Germinal center (tissue), 1 donor: Measurements from ENCODE around the gene KCNK6.
A peak's percentile ranks its signal among the peaks of the same experiment; 100 is the strongest.

Experiments used
- DNase-seq: peaks from one replicate; pipeline ENCODE4 v3.0.0; 2012; ENCODE audit warnings: mixed read lengths, low spot score

The KCNK6 gene

GRCh38 chr19:38298821-38299680, 20.6 kb upstream of the KCNK6 start:
- no peak for DNase-seq

DNA sequence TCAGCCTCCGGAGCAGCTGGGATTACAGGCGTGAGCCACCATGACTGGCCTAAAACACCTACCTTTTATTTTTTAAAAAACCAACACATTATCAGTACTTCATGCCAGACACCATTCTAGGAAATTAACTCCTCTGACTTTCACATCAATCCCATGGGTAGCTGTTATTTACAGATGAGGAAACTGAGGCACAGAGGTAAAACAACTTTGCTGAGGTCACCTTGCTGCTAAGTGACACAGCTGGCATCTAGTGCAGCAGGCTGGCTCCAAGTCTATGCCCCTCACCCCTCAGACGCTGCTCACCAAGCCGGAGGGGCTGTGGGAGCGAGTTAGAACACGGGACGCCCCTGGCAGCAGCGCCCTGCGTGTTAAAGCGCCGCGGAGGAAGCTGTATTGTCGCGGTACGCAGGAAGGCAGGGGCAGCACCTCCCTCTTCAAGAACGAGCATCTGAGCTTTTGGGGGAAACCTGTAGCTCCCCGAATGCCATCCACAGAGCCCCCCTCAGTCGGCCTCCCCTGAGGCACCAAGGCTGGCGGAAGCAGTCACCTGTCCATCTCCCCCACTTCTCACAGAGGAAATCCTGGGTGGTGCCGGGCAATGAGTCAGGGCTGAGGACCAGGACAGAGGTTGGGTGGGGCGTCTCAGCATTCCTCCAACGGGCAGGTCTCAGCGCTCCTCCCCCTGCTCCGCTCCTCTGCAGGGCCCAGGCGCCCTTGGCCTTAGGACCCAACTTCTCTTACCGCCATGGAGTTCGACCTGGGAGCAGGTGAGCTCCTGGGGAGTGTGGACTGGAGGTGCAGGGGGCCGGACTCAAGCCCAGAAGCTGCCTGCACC, 15.9 kb upstream of the KCNK6 start, which contains the start of gene C19orf33:
TSS of gene C19orf33 (plus strand) at position 735 of the 835 bp plus-strand sequence. CDS start at position 746, 11 bp downstream.
- DNase-seq, result no peak

DNA sequence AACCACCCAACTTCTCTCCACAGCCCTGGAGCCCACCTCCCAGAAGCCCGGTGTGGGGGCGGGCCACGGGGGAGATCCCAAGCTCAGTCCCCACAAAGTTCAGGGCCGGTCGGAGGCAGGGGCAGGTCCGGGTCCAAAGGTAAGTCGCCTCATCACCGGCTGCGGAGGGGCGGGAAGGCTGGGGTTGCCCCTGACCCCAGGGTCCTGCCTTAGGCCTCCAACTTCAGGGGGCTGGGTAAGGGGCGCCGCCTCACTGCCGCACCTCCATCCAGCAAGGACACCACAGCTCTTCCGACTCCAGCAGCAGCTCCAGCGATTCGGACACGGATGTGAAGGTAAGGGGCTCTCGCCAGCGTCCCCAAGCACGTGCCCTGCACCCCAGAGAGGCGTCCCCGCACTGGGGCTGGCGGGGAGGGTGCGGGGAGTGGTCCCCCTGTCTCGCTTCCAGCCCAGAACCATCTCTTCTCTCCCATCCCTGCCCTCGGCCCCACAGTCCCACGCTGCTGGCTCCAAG, 15.2 kb upstream of the KCNK6 start:
- DNase-seq, result no peak

DNA sequence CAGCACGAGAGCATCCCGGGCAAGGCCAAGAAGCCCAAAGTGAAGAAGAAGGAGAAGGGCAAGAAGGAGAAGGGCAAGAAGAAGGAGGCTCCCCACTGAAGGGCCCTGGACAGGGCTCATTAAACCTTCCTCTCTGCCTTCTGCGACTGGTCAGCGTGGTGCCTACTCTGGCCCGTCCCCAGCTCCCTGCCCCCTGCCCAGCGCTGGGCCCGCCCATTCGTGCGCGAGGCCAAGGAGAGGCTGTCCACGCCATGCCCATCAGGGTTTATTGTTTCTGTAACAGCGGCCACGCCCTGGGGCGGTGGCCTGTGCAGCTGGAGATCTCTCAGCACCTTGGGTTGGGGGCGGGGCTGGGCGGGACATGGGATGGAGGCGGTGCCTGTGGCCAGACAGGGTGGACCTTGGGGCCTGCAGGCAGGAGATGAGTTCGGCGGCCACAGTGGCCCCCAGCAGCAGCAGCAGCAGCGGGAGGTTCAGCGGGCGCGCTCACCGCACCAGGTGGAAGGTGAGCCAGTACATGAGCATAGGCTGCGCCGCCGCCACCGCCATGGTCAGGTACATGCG, 14.7 kb upstream of the KCNK6 start:
- DNase-seq, result no peak

DNA sequence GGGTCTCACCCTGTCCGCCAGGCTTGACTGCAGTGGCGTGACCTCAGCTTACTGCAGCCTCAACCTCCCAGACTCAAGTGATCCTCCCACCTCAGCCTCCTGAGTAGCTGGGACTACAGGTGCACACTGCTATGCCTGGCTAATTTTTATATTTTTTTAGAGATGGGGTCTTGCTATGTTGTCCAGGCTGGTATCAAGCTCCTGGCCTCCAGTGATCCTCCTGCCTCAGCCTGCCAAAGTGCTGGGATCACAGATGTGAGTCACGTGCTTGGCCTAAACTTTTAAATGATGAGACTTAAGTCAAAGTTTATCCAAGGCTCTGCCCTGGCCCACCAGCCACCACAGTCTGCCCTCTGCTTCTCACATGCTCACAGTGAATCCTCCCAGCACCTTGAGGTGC, 13.4 kb upstream of the KCNK6 start:
- DNase-seq, result no peak

- DNase-seq, result no peak
Measured at GRCh38 chr19:38307076-38307475, 12.6 kb upstream of the KCNK6 start.

DNA sequence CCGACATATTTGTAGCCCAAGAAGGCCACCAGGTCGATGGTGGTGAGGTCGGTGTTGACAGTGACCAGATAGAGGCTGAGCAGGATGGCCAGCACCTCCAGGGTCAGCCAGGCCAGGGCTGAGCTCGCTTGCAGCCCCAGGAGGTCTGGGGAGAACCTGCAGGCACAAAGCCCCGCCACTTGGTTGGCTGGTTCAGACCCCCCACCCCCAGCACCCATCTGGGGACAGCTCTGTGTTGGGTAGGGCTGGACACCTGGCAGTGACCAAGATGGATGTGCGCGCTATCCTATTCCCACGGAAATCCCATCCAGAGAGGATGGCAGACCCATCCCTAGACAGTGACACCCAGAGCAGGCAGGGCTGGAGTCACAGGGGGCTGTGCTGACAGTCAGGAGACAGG, 12.0 kb upstream of the KCNK6 start:
- DNase-seq, result no peak

- DNase-seq, result no peak
Measured at GRCh38 chr19:38308006-38308766, 11.5 kb upstream of the KCNK6 start.

- no peak for DNase-seq
Measured at GRCh38 chr19:38308926-38309614, 10.6 kb upstream of the KCNK6 start.

DNA sequence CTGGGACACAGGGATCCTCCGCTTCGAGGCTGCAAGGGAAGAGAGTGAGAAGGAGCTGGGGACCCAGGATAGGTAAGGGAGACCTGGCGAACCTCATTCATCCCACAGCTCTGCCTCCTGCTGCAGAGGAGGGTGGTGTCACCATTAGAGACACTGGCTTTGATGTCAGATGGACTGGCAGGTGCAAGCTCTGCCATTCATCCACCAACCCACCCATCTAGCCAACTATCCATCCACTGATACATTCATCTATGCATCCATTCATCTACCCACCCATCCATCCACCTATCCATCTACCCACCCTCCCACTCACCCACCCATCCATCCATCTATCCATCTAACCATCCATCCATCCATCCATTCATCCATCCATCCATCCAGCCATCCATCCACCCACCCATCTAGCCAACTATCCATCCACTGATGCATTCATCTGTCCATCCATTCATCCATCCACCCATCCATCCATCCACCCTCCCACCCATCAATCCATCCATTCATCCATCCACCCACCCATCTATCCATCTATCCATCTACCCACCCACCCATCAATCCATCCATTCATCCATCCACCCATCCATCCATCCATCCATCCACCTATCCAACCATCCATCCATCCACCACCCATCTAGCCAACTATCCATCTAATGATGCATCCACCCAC, 9.9 kb upstream of the KCNK6 start:
- no peak for DNase-seq

DNA sequence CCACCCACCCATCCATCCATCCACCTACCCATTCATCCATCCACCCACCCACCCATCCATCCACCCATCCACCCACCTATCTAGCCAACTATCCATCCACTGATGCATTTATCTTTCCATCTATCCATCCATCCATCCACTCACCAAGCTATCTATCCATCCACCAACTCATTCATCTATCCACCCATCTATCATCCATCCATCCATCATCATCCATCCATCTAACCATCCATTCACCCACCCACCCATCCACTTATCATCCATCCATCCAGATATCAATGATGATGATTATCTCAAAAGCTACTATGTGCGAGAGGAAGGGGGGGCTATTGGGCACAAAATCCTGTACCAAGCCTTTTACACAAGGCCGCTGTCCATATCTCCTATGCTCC, 9.4 kb upstream of the KCNK6 start:
- DNase-seq, result no peak

DNA sequence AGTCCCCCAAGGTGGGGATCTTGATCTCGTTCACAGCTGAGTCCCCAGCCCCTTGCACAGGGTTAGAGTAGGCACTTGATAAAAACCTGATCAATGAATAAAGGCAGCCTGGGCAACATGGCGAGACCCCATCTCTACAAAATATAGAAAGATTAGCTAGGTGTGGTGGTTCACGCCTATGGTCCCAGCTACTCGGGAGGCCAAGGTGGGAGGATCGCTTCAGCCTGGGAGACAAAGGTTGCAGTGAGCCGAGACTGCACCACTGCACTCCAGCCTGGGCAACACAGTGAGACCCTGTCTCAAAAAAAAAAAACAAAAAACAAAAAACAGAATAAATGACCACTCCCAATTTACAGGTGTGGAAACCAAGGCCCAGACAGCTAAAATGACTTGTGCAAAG, 8.7 kb upstream of the KCNK6 start:
- DNase-seq, result no peak

DNA sequence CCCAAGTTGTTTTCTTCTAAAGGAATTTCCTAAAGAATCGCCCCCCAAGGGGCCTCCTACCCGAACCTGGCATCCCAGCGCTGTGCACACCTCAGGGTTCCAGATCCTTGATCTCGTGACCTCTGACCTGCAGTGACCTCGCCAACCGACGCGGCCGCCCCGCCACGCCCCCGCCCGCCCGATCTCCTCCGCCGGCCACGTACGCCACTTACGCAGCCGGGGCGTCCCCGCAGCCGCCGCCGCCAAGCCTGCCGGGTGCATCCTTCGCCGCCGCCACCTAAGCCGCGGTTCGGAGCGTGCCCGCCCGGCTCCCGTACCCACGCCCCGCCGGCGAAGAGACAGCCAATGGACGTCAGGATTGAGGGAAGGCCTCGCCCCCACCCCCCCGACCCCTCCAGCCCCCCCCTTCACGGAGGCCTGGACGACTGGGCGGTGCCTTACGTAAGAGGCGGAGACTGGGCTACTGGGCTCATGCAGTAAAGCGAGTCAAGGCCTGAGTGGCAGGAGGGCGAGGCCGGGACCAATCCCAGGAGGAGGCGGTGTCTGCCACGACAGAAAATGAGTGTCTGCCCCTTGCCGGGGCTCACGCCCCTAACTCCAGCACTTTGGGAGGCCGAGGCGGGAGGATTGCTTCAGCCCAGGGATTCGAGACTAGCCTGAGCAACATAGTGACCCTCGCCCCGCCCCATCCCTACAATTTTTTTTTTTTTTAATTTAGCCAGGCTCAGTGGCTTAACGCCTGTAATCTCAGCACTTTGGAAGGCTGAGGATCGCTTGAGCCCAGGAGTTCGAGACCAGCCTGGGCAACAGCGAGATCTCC, 3.8 kb upstream of the KCNK6 start, which contains the start of gene YIF1B:
TSS of gene YIF1B (minus strand) at position 291 of the 820 bp plus-strand sequence. CDS start at position 261, 30 bp downstream.
- DNase-seq, result peak; percentile 98

GRCh38 chr19:38316477-38317067, 3.1 kb upstream of the KCNK6 start:
- no peak for DNase-seq

DNA sequence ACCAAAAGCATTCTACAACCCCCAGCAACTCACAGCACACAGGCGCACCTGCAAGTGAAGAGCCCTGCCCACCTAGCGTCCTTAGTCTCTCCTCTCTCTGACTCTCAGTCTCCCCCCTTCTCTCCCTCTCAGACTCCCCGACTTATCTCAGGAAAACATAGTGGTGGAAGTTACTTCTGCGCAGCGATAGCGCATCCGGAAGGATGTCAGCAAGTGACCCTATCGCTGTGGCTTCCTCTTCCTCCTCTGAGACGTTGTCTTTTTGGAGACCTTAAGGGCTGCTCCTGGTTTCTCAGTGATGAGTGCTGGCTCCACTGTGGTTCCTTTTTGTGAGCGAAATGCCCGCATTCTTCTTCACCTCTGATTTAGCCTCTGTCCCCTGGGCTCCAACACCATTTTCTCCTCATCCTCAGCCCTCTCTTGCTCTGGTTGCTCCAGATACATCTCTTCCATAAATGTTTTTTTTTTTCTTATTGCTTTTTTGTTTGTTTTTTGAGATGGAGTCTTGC, 2.5 kb upstream of the KCNK6 start:
- no peak for DNase-seq

DNA sequence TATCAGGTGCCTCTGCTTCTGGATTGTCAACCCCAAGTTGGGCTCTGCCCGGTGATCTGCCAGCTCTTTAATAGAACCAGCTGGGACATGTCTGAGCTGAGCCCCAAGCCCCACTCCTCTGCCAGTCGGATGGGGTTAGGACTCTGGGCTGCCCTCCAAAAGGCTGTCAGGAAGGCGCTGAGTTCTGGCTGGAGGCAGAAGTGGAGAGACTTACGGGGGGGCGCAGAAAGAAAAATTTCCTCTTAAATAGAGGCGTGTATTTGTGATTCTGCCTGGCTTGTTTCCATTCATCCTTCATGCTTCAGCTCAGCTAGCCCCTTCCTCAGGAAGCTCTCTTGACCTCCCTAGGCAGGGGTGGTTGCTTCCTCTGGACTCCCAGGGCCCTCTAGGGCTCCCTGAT, 985 bp upstream of the KCNK6 start:
- no peak for DNase-seq

- no peak for DNase-seq
Measured at GRCh38 chr19:38320969-38321339, 1.3 kb downstream of the KCNK6 start.

DNA sequence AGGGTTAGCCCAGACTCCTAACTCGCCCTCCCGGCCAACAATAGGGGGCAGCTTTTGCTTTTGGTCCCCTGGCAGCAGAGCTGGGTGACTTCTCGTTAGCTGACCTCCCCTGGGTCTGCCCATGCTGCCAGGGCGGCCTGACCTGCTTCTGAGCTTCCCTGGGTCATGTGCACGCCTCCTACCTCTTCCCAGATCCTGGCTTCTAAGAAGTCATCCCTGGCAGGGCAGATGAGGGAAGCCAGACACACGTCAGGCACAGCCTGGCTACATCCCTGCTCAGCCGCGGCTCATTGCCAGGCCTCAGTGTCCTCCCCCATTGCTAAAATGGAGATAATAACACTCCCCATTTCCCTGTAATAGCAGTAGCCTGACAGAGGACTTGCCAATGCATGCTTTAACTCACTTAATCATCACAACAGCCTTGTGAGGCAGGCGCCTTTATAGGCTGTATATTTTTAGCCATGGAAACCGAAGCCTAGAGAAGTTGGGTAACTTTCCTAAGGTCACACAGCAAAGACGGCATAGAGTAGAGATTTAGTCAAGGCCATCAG, 2.1 kb downstream of the KCNK6 start:
- DNase-seq, result no peak

- no peak for DNase-seq
Measured at GRCh38 chr19:38323291-38323690, 3.6 kb downstream of the KCNK6 start.
